ENCODE data around the gene ABL1.

DNA sequence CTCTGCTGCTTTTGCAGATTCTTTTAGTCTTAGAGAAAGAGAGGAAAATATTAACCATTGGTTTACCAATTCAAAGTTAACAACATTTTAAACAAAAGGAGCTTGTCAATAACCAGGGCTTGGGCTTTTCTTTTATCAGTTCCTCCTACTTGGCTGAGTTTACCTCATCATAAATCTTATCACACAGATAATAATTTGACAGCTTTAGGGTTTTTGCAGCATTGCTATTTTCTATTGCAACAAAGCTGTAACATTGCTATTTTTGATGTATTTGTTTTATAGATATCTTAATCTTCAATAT is 9.8 kb upstream of the ABL1 start:
- TF ChIP-seq, protein P1, sequence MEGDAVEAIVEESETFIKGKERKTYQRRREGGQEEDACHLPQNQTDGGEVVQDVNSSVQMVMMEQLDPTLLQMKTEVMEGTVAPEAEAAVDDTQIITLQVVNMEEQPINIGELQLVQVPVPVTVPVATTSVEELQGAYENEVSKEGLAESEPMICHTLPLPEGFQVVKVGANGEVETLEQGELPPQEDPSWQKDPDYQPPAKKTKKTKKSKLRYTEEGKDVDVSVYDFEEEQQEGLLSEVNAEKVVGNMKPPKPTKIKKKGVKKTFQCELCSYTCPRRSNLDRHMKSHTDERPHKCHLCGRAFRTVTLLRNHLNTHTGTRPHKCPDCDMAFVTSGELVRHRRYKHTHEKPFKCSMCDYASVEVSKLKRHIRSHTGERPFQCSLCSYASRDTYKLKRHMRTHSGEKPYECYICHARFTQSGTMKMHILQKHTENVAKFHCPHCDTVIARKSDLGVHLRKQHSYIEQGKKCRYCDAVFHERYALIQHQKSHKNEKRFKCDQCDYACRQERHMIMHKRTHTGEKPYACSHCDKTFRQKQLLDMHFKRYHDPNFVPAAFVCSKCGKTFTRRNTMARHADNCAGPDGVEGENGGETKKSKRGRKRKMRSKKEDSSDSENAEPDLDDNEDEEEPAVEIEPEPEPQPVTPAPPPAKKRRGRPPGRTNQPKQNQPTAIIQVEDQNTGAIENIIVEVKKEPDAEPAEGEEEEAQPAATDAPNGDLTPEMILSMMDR (IDR thresholded peaks at IDR 0.05), result no peak
- no peak for TF ChIP-seq EP300 (IDR thresholded peaks at IDR 0.05)

All from sigmoid colon (tissue), 4 donors.